Measurements from ENCODE around the gene HPN.
A peak's percentile ranks its signal among the peaks of the same experiment; 100 is the strongest.
"Not testable (repeated sequence)": the region's sequence is repeated elsewhere in the genome, so short reads cannot be mapped to it uniquely, and the experiment has no call there.

Gene HPN

DNA sequence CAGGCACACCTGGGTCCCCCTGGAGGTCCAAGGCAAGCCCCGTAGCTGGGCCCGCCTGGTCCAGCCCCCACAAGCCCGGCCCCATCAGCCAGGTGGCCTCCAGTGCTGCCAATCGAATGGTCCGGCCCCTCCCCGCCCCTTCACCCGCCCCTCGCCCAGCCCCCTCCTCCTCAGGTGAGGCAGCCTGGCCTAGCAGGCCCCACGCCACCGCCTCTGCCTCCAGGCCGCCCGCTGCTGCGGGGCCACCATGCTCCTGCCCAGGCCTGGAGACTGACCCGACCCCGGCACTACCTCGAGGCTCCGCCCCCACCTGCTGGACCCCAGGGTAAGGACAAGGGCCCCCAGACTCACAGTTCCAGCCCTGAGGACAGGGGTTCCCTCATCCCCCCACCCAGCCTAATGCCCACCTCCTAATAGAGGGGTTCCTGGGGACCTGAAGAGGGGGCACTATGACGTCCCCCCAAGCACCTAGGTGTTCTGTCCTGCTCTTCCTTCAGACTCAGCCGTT is at the start of gene HPN:
Gene HPN, plus strand, starts transcription at position 174 of the 508 bp plus-strand sequence. CDS start 786 bp downstream, outside the sequence.
- Histone ChIP-seq H3K27me3 (ENCODE audit: insufficient read depth, low read depth, severe bottlenecking) (no peaks in the 10 kb centered on the region), H3K36me3 (peaks cover 65% of the 10 kb centered on the region), H3K4me3 (ENCODE audit: low read depth, low read length) (no peak within 1 kb of the TSS), H3K9me3 (ENCODE audit: severe bottlenecking) (no peaks in the 10 kb centered on the region), H3K27ac (peak within 1 kb of the TSS; percentile 77)
- TF ChIP-seq, protein P1, sequence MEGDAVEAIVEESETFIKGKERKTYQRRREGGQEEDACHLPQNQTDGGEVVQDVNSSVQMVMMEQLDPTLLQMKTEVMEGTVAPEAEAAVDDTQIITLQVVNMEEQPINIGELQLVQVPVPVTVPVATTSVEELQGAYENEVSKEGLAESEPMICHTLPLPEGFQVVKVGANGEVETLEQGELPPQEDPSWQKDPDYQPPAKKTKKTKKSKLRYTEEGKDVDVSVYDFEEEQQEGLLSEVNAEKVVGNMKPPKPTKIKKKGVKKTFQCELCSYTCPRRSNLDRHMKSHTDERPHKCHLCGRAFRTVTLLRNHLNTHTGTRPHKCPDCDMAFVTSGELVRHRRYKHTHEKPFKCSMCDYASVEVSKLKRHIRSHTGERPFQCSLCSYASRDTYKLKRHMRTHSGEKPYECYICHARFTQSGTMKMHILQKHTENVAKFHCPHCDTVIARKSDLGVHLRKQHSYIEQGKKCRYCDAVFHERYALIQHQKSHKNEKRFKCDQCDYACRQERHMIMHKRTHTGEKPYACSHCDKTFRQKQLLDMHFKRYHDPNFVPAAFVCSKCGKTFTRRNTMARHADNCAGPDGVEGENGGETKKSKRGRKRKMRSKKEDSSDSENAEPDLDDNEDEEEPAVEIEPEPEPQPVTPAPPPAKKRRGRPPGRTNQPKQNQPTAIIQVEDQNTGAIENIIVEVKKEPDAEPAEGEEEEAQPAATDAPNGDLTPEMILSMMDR (IDR thresholded peaks at IDR 0.05; ENCODE audit: low read depth, low read length) = no peak
- peak; percentile 59 for DNase-seq

DNA sequence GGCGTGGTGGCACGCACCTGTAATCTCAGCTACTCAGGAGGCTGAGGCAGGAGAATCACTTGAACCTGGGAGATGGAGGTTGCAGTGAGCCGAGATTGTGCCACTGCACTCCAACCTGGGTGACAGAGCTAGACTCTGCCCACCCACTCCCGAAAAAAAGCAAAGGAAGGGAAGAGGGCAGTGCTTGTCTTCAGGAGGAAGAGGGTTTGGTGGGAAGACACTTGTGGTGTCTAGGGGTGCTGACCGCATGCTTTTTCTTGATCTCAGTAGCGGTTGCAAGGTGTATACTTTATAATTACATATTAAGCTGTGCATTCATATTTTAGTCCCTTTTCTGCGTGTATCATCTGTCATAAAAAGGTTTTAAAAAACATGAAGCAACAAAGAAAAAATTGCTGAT is 48.9 kb upstream of the HPN start:
- not testable (repeated sequence) for H3K36me3 ChIP-seq; H3K27ac ChIP-seq; H3K4me3 ChIP-seq (ENCODE audit: low read depth, low read length); DNase-seq; H3K27me3 ChIP-seq (ENCODE audit: insufficient read depth, low read depth, severe bottlenecking)
- peaks cover 11% of the 10 kb centered on the region for H3K9me3 ChIP-seq (ENCODE audit: severe bottlenecking)

DNA sequence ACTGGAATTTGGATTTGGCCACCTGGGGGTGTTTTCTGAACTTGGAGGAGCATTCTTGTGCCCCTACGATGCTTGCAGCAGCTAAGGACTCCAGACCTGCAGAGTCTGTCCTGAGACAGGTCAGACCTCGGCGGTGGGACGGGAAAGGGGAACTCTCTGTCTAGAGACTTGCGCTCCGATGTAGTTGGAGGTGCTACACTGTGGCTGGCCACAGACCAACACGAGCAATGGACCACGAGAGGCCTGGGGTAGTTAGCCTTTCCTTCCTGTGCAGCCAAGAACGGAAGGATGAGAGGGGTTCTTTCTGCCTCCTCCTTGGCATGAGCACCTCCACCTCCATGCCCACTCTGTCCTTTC is 47.3 kb upstream of the HPN start:
- no peaks in the 10 kb centered on the region for H3K27me3 ChIP-seq (ENCODE audit: insufficient read depth, low read depth, severe bottlenecking)
- no peak overlapping the region for H3K4me3 ChIP-seq (ENCODE audit: low read depth, low read length)
- H3K9me3 ChIP-seq (ENCODE audit: severe bottlenecking) = peaks cover 11% of the 10 kb centered on the region
- H3K27ac ChIP-seq = no peak overlapping the region
- H3K36me3 ChIP-seq = no peaks in the 10 kb centered on the region
- DNase-seq = no peak
- TF ChIP-seq, protein P1 (IDR thresholded peaks at IDR 0.05; ENCODE audit: low read depth, low read length) = no peak

DNA sequence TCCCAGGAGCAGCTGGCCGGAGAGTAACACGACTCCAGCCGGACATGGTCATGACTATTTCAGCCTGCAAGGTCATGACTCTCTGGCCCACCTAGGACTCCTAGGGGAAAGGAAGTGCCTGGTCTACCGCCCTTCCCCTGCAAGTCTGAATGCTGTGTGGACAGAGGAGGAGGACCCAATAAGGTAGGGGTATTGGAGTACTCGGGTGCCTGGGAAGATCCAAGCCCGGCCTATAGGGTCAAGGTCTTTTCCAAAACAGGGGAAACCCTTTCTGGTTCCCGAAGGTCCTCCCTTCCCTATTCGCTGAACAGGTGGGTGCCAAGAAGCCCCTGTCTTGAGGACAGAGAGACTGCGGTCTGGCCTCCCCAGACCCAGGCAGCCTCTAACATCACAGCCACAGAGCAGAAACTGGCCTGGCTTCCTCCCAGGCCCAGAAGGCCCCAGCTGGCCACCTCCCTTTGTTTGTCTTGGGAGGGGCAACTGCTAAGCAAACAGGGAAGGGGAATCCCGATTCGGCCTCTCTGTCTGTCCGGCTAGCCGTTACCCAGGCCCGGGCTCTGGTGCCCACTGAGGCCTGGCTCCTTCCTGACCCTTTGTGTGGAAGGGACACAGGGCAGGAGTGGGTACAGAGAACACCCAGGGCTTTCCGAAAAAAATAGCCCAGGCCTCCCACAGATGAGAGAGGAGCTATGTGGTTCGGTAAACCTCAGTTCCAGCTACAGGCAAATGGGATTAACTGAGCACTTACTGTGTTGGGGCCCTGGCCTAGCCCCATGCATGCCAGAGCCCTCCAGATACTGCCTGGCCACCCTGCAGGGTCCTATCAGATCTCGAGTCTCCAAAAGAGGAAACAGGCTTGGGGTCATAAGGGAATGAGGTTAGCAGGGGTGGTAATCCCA is 46.6 kb upstream of the HPN start:
- H3K27ac ChIP-seq = no peak overlapping the region
- H3K9me3 ChIP-seq (ENCODE audit: severe bottlenecking) = peaks cover 11% of the 10 kb centered on the region
- no peaks in the 10 kb centered on the region for H3K36me3 ChIP-seq
- no peak for DNase-seq
- H3K4me3 ChIP-seq (ENCODE audit: low read depth, low read length) = no peak overlapping the region
- H3K27me3 ChIP-seq (ENCODE audit: insufficient read depth, low read depth, severe bottlenecking) = no peaks in the 10 kb centered on the region
- TF ChIP-seq, protein P1 (IDR thresholded peaks at IDR 0.05; ENCODE audit: low read depth, low read length) = no peak

DNA sequence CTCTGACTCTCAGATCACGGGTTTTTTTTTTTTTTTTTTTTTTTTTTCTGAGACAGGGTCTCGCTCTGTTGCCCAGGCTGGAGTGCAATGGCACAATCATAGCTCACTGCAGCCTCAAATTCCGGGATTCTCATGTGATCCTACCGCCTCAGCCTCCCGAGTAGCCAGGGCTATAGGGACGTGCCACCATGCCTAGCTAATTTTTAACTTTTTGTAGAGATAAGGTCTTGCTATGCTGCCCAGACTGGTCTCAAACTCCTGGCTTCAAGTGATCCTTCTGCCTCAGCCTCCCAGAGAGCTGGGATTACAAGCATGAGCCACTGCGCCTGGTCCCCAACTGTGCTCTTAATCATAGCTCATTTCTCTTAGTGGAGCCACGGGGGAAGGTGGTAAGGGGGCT is 46.0 kb upstream of the HPN start:
- Histone ChIP-seq H3K9me3 (ENCODE audit: severe bottlenecking) (peaks cover 11% of the 10 kb centered on the region), H3K27me3 (ENCODE audit: insufficient read depth, low read depth, severe bottlenecking) (no peaks in the 10 kb centered on the region), H3K4me3 (ENCODE audit: low read depth, low read length) (no peak overlapping the region), H3K36me3 (no peaks in the 10 kb centered on the region), H3K27ac (no peak overlapping the region)
- TF ChIP-seq, protein P1 (IDR thresholded peaks at IDR 0.05; ENCODE audit: low read depth, low read length) = no peak
- no peak for DNase-seq

DNA sequence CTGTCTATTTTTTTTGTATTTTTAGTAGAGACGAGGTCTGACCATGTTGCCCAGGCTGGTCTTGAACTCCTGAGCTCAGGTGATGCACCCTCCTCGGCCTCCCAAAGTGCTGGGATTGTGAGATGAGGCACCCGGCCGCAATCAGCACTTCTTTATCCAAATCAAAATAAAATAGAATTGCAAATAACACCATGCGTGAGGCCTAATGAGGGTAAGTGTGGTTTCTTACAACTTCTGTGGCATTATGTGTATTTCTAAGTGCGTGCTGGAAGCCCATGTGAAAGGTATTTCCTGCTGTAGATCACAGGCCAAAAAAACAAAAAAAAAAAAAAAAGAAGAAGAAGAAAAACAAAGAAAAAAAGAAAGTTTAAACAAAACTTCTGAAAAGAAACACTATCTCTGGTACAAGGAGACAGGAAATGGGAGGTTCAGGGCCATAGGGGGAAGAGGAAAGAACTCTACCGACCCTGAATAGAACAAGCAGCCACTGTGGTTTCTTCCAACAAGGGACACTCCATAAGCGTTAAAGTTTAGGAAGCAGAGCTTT is 44.4 kb upstream of the HPN start:
- TF ChIP-seq, protein P1 (IDR thresholded peaks at IDR 0.05; ENCODE audit: low read depth, low read length) = no peak
- Histone ChIP-seq H3K9me3 (ENCODE audit: severe bottlenecking) (peaks cover 8% of the 10 kb centered on the region), H3K27ac (no peak overlapping the region), H3K27me3 (ENCODE audit: insufficient read depth, low read depth, severe bottlenecking) (no peaks in the 10 kb centered on the region), H3K36me3 (peaks cover 5% of the 10 kb centered on the region), H3K4me3 (ENCODE audit: low read depth, low read length) (no peak overlapping the region)
- DNase-seq = no peak

DNA sequence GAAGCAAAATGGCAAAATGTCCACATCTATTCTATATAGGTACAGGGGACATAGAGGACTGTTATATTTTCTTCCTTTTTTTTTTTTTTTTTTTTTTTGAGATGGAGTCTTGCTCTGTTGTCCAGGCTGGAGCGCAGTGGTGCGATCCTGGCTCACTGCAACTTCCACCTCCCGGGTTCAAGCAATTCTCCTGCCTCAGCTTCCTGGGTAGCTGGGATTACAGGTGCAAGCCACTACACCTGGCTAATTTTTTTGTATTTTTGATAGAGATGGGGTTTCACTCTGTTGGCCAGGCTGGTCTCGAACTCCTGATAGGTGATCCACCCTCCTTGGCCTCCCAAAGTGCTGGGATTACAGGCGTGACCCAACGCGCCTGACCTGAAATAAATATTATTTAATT is 43.3 kb upstream of the HPN start:
- not testable (repeated sequence) for DNase-seq; H3K27me3 ChIP-seq (ENCODE audit: insufficient read depth, low read depth, severe bottlenecking); H3K27ac ChIP-seq; H3K4me3 ChIP-seq (ENCODE audit: low read depth, low read length); H3K9me3 ChIP-seq (ENCODE audit: severe bottlenecking)
- H3K36me3 ChIP-seq = peaks cover 15% of the 10 kb centered on the region

Measured in WERI-Rb-1 (cell line).